Prostate gland (tissue), 2 donors: ENCODE data around the gene LCN12. TPM values are rescaled to one million over a fixed set of nuclear protein-coding genes. Genes with fewer than 3 reads are reported as not detected.

Experiments used
- DNase-seq: peaks from one replicate; pipeline ENCODE4 v3.0.0-alpha.2; 2019; ENCODE audit warnings: low spot score
- H3K27ac ChIP-seq, 2 donors: fragments of 200-600 bp; sonication (generic); 2 replicates each; pipeline ENCODE4 v1.5.1; 2017 to 2019
- H3K27me3 ChIP-seq: fragments of 200-600 bp; sonication (generic); replicated peaks from 2 replicates; pipeline ENCODE4 v1.5.1; 2019; ENCODE audit not compliant: insufficient read depth
- H3K36me3 ChIP-seq, 2 donors: fragments of 200-600 bp; sonication (generic); 1 replicate in 1 of 2; 2 replicates in 1 of 2; pipeline versions ENCODE4 v1.5.1 to v1.8.1; 2017 to 2019
- H3K4me1 ChIP-seq: fragments of 200-600 bp; sonication (generic); replicated peaks from 2 replicates; pipeline ENCODE4 v1.5.1; 2019
- H3K4me3 ChIP-seq, 2 donors: fragments of 200-600 bp; sonication (generic); 2 replicates each; pipeline ENCODE4 v1.5.1; 2017 to 2019
- H3K9me3 ChIP-seq: fragments of 200-600 bp; sonication (generic); 2 replicates; pipeline ENCODE4 v1.5.1; 2017
- CTCF ChIP-seq, 4 experiments: fragments of 200-600 bp in 2 of 4; fragments of 450-650 bp in 2 of 4; sonication (generic) in 2 of 4; IDR thresholded peaks; 1 replicate in 3 of 4; 2 replicates in 1 of 4; pipeline ENCODE4 v1.5.1; 2016 to 2019; ENCODE audit warnings: antibody characterized with exemption in 4 of 4, mild to moderate bottlenecking in 2 of 4, moderate library complexity in 2 of 4
- POLR2A ChIP-seq: fragments of 450-650 bp; IDR thresholded peaks from one replicate; pipeline ENCODE4 v1.6.1; 2016; ENCODE audit warnings: antibody characterized with exemption, mild to moderate bottlenecking
- POLR2AphosphoS5 ChIP-seq: sonication (generic); formaldehyde crosslinking; IDR thresholded peaks from one replicate; pipeline ENCODE4 v1.6.1; 2017; ENCODE audit warnings: antibody characterized with exemption
- WGBS: methylation state at CpG from one replicate; pipeline ENCODE4 v1.1.5; 2018; 5-methylcytosine and 5-hydroxymethylcytosine counted together
- intact Hi-C: fragments of 100-400 bp; cut with DNase I; formaldehyde crosslinking; loops from one replicate; pipeline ENCODE4 v1.14.2; 2022
- total RNA-seq, 2 donors: library from RNA; depleted of rRNA; stranded (reverse); fragments of >200 nt; gene quantifications; one replicate each; pipeline ENCODE4 v1.1.0, GENCODE V29; 2016

The LCN12 gene
- total RNA-seq, 2 donors from 2014 or later: 4.1 to 13.7 TPM

DNA sequence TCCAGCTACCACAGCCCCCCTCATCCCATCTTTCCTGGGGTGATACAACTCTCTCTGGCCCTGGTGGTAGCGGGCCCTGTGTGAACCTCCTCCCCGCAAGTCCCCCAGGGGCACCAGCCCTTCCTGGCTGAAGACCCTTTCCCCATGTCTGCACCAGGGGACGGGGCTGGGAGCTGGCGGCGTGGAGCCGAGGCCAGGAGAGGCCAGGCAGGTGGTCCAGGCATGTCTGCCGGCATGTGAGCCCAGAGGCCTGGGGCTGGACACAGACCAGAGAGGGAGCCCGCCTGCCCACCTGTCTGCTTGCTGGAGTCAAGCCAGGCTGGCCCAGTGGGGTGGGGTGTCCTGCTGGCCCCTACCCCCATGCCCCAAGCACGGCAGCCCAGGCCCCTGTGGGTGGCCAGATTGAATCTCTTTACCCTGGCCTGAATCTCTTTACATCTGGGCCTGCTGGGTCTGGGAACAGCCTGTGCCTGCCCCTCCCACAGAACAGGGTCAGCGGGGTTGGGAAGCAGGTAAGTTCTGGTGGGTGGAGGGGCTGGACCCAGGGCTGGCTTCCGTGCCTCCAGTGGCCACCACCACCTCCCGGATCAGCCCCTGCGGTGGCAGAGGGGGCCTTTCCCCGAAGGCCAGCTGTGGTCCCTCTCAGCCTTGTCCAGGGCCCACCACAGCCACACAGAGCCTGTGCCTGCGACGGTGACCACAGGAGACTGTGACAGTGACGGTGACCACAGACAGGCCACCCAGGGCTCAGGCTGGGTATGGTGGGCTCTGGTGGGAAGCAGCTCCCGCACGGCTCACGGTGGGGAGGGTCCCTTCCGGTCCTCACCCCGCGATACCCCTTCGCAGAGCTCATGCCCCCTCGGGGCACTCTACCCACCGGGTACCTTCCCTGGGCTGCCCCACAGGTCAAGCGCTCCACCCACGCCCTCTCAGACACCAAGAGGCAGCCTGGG is 7.1 kb downstream of the LCN12 start:
- WGBS: 89% methylated on average over 26 of the region's 28 CpGs
- no peaks in the 10 kb centered on the region for H3K9me3 ChIP-seq
- DNase-seq: no peak
- H3K4me1 ChIP-seq: peaks cover 9% of the 10 kb centered on the region
- H3K4me3 ChIP-seq: no peak overlapping the region
- H3K27ac ChIP-seq: no peak overlapping the region
- intact Hi-C loops: no loop called here
- H3K27me3 ChIP-seq: no peaks in the 10 kb centered on the region
- H3K36me3 ChIP-seq: no peaks in the 10 kb centered on the region
- no peak for TF ChIP-seq CTCF (IDR thresholded peaks at IDR 0.05)
- TF ChIP-seq POLR2A: no peak
- no peak for TF ChIP-seq POLR2AphosphoS5

DNA sequence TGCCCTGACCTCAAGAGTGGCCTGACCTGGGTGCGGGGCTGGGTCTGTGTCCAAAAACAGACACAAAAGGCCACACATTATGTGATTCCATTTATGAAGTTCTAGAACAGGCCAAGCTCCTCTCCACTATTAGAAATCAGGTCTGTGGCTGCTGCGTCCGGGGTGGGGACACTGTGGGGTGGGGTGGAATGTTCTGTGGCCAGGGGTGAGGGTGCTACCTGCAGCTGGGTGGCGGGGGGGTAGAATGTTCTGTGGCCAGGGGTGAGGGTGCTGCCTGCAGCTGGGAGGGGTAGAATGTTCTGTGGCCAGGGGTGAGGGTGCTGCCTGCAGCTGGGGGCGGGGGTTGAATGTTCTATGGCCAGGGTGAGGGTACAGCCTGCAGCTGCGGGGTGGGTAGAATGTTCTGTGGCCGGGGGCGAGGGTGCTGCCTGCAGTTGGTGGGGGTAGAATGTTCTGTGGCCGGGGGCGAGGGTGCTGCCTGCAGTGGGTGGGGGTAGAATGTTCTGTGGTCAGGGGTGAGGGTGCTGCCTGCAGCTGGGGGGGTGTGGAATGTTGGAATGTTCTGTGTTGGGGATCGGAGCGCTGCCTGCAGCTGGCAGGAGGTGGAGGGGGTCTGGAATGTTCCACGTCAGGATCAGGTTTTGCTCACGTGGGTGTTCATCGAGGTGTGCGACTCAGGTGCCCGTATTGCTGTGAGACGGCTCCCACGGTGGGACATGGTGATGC is 8.3 kb downstream of the LCN12 start:
- no peak for DNase-seq
- TF ChIP-seq POLR2A (no peak), CTCF (IDR thresholded peaks at IDR 0.05) (no peak), POLR2AphosphoS5 (no peak)
- Histone ChIP-seq H3K4me3 (no peak overlapping the region), H3K4me1 (peaks cover 9% of the 10 kb centered on the region), H3K27me3 (no peaks in the 10 kb centered on the region), H3K9me3 (no peaks in the 10 kb centered on the region), H3K36me3 (no peaks in the 10 kb centered on the region), H3K27ac (no peak overlapping the region)
- intact Hi-C loops: no loop called here
- 82% methylated on average over 19 of the region's 19 CpGs for WGBS

GRCh38 chr9:136960938-136961275 is 8.8 kb downstream of the LCN12 start:
- Histone ChIP-seq H3K27me3 (no peaks in the 10 kb centered on the region), H3K27ac (peak overlapping the region; percentile 62 to 63), H3K36me3 (no peaks in the 10 kb centered on the region), H3K4me3 (no peak overlapping the region), H3K9me3 (no peaks in the 10 kb centered on the region), H3K4me1 (peaks cover 9% of the 10 kb centered on the region)
- DNase-seq: no peak
- no peak for TF ChIP-seq CTCF (IDR thresholded peaks at IDR 0.05)
- intact Hi-C loops: no loop called here
- WGBS: 77% methylated on average over 15 of the region's 15 CpGs

DNA sequence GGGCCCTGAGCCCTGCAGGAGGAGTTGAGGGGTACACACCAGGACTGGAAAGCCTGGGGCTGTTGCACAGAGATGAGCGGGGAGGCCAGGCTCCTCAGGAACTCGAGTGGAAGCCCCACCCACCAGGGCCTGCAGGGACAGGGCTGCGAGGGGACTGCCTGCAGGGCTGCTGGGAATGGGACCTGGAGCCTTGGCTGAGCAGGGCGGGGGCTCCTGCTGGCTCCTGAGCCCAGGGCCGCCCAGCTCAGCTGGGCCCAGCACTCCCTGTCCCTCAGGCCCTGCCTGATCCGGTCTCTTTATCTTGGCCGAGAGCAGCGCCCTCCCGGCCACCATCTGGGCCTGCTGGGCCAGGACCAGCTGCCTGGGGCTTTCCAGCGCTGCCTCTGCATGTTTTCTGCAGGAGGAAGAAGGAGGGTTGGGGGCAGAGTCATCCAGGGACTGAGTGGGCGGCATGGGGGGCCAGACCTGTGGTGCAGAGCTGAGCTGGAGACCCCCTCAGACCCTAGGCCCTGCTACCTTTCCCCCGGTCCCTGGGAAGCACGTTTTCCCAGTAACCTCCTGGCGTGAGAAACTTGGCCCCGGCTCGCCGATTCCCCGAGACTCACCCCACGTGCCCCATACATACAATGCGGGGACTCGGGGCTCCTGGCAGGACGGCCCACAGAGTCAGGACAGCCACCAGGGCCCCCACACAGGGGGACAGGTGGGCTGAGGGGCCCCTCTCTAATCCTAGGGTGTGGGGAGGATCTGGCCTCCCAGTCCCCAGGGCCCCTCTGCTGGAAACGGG is 9.4 kb downstream of the LCN12 start:
- Histone ChIP-seq H3K4me1 (peaks cover 9% of the 10 kb centered on the region), H3K27ac (peak overlapping the region; percentile 62 to 63), H3K36me3 (no peaks in the 10 kb centered on the region), H3K9me3 (no peaks in the 10 kb centered on the region), H3K4me3 (no peak overlapping the region), H3K27me3 (no peaks in the 10 kb centered on the region)
- intact Hi-C loops: no loop called here
- TF ChIP-seq CTCF (IDR thresholded peaks at IDR 0.05) (no peak), POLR2A (no peak), POLR2AphosphoS5 (peak; percentile 68)
- 46% methylated on average over 22 of the region's 23 CpGs for WGBS
- DNase-seq: peak; percentile 59
